Measurements from ENCODE around the gene CEP152.

DNA sequence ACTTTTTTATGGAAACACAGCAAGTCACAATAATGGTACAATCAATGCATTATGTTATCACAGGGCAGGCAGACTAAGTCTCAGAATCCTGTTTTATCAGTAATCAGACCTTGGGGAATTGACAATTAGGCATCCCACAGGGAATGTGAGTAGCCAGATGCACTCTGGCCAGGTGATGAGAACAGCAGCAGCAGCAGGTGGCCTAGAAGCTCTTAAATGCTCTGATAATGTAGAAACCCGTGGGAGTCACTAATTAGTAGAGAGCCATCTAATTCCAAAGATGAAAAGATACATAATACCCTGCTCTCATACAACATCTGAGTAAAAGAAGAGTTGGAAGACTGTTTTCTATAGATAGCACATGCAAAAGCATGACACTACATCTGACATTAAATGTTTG, 12.6 kb downstream of the CEP152 start:
- TF ChIP-seq, protein P1, sequence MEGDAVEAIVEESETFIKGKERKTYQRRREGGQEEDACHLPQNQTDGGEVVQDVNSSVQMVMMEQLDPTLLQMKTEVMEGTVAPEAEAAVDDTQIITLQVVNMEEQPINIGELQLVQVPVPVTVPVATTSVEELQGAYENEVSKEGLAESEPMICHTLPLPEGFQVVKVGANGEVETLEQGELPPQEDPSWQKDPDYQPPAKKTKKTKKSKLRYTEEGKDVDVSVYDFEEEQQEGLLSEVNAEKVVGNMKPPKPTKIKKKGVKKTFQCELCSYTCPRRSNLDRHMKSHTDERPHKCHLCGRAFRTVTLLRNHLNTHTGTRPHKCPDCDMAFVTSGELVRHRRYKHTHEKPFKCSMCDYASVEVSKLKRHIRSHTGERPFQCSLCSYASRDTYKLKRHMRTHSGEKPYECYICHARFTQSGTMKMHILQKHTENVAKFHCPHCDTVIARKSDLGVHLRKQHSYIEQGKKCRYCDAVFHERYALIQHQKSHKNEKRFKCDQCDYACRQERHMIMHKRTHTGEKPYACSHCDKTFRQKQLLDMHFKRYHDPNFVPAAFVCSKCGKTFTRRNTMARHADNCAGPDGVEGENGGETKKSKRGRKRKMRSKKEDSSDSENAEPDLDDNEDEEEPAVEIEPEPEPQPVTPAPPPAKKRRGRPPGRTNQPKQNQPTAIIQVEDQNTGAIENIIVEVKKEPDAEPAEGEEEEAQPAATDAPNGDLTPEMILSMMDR (IDR thresholded peaks at IDR 0.05): no peak
- TF ChIP-seq POLR2A (IDR thresholded peaks at IDR 0.05): no peak

Measured in right lobe of liver (tissue), 4 donors.